ENCODE results near the gene NTRK2.

Gene NTRK2

GRCh38 chr9:84686068-84686467, 16.5 kb downstream of the NTRK2 start:
- DNase-seq: no peak

- DNase-seq: no peak
Observed at GRCh38 chr9:84688956-84689355, 19.4 kb downstream of the NTRK2 start.

DNA sequence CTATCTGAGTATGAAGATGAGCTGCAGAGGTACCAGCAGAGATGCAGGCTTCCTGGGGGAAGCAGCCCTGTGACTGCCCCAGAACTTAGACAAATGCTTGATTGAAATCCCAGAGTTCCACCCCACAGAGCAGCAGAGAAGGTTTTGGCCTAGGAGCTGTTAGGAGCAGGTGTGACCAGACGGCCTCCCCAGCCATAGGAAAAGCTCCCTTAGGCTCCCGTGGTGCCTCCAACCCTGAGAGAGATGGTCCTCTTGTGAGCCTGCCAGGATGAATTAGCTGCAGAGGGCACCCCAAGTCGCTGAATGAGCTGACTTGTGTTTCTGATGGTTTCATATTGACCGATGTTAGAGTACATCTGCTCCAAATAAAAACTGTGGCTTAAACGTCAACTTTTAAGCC, 22.1 kb downstream of the NTRK2 start:
- DNase-seq: no peak

DNA sequence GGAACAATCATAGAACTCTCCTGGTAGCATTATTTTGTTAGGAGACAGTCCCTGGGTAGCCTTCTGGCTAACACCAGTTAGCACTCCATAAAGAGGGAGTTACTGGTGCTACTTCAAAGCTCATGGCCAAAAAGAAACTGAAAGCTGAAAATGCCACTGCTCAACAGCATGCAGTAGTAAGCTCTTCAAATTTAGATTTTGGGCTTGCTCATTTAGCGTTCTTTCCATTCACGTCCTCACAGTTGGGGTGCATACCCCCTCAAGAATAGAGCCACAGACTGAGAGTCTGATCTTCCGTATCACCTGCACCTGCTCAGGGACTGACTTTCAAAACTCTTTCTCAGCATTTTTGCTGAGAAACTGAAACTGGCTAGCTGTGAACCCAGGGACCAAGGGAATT, 24.7 kb downstream of the NTRK2 start:
- no peak for DNase-seq

GRCh38 chr9:84697042-84697441, 27.5 kb downstream of the NTRK2 start:
- no peak for DNase-seq

- DNase-seq: peak; percentile 50
Observed at GRCh38 chr9:84697509-84698114, 28.1 kb downstream of the NTRK2 start.

DNA sequence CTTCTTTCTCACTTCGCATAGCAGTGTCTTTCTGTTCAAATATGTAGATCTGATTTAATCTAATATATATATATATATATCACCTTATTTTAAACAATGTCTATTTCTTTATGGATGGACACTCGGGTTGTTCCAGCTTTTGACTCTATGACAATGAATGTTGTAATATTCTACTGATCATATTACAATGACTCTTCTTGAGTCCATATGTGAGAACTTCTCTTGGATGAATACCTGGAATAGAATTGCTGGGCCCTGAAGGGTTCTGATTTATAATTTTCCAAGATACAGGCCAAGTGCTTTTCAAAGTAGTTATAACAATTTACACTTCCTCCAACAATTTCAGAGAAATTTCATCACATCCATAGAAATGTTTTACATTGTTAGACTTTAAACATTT, 28.8 kb downstream of the NTRK2 start:
- DNase-seq: no peak

- no peak for DNase-seq
Observed at GRCh38 chr9:84699984-84700383, 30.5 kb downstream of the NTRK2 start.

DNA sequence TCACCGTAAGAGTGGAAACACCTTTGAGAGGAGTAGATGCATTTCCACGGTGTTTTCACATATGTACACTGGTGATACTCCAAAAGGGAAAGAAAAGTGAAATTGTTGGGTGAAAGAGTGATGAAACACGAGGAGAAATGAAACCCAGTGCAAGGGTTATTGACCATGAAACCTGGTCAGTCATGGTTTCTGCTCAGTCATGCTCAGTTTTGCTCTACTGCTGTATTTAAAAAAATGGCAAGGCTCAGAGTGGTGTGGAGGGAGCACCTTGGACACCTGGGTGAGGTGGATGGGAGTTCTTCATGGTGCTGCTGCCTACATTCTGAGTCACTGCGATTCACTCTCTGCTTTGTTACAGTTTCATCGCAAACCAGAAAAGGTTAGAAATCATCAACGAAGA, 32.3 kb downstream of the NTRK2 start:
- no peak for DNase-seq

DNA sequence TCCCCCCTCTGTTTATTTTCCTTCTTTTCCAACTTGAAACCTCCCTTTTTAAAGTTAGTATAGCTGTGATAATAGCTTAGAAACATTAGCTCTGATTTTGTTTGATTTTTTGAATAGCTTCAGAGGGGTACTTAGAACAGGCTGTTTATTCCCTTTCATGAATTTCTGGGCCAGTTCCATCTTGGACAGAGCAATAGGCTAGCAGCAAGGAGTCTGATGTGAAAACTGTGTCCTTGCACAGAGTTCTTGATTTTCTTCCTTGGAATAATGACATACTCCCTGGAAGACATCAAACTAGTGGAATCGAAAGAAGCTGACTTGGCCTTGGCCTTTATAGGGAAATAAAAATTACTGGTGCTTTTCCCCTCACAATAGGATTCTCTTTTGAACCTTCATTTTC, 32.9 kb downstream of the NTRK2 start:
- DNase-seq: peak; percentile 60

- DNase-seq: no peak
Observed at GRCh38 chr9:84703793-84704192, 34.3 kb downstream of the NTRK2 start.

DNA sequence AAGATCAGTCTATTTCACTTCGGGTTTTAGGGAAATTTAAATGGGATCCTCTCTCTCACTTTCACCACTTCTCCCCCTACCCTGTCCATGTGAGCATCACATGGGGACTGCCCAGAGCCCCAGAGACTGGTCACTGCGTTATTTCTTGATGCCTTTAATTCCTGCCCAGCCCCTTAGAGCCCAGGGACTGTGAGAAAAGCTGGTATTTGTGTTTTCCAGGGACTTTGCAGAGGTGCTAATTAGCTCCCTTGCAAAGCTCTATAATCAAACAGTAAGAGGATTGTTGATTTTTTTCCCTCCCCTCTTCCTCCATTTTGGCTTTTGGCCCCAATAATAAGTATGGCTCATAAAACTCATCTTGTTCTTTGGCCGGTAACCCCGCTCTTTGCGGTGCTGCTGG, 35.6 kb downstream of the NTRK2 start:
- DNase-seq: no peak

DNA sequence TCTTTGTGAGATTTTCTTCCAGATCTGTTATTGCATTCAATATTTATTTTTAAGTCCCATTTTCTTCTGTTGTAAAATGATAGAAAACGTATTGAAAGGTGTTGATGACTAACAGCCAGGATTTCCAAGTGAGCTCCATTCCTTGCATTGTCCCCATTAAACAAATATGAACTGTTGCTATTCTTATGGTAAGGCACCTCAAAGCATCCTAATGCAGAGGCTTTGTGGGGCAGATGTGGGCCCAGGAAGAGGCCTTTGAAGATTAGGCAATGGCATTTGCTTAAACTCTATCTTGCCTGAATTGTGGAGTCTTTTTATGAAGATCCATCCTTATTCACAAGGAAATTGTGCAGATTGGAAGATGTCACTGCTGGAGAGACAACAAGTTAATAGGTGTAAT, 38.9 kb downstream of the NTRK2 start:
- DNase-seq: no peak

GRCh38 chr9:84709056-84709455, 39.5 kb downstream of the NTRK2 start:
- DNase-seq: no peak

DNA sequence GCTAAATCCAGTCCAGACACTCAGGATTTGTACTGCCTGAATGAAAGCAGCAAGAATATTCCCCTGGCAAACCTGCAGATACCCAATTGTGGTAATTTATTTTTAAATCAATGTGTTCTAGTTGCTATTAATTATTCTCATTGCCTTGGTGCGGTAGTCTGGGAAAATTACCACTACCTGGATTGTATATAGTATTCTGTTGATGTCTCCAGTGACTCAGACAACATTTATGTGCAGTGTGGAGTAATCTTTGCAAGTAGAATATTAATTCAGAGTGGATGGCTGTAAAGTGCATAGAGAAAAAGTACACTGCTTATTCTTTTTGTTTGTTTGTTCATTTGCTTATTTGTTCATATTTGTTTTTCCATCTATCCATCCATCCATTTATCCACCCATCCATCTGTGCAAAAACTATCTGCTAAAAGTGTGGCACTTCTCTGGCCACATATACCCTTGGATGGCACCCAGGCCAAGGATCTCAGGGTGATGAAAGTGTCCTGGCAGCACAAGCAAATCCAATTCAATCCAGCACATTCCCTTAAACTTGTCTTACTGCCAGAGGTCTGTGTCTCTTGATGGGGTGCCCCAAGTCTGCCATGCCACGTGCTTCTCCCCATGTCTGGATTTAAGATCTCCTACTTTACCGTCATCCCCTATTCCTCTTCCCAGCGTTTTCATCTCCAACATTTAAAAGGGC, 41.3 kb downstream of the NTRK2 start:
- no peak for DNase-seq

GRCh38 chr9:84711398-84711777, 41.9 kb downstream of the NTRK2 start:
- no peak for DNase-seq

GRCh38 chr9:84711936-84712335, 42.4 kb downstream of the NTRK2 start:
- DNase-seq: peak; percentile 78

GRCh38 chr9:84716217-84716616, 46.7 kb downstream of the NTRK2 start:
- DNase-seq: no peak

- no peak for DNase-seq
Observed at GRCh38 chr9:84718476-84718875, 48.9 kb downstream of the NTRK2 start.

DNA sequence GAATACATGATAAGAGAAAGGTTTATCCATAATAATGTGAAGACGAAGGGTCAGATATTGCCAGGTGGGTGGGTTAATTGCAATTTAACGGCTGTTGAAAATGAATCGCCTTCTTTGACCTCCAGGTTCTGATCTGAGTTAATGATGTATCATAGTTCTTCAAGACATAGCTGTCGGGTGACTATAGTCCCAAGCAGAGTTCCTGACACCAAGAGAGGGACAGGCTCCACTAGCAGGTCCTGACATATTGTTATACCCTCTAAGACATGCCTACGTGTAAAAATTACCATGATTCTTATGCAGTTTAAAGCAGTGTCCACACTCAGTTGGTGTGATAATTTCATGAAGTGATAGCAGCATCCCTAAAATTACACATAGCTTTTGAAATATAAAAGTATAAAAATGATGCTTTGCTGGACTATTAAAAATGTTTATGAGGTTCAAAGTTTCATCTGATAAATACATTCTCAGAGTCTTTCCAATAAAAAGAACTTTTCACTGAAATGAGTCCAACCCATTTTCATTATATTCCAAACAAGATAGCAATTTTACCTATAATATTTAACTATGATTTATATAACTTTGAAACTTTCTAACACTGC, 53.0 kb downstream of the NTRK2 start:
- no peak for DNase-seq

DNA sequence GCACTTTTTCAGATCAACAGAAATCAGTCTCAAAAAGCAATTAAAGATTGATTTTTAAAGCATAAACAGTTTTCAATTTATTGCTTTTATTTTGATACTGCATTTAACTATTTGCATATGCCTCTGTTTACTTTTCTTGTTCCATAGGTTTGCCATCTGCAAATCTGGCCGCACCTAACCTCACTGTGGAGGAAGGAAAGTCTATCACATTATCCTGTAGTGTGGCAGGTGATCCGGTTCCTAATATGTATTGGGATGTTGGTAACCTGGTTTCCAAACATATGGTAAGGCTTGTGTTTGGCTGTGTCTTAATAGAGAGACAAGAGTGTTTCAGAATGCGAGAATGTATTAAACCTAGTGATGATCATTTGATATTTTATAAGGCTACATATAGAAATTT, 53.9 kb downstream of the NTRK2 start:
- no peak for DNase-seq

DNA sequence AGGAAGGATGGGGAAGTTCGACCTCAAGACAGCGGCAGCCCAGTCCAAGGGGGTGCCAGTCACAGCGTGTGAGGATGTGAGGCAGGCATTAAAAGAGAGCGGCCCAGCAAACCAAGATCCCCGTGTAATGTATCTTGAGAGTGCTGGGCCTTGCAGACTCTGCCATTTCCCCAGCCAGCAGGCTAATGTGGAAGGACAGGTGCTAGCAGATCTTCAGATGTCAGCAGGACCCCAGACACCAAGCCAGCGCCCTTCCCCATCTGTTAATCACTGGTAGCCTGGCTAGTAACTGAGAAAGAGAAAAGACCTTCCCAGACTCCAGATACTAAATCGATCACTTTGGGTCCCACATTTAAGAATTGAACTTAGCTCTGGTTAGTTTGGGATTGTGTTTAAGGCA, 62.2 kb downstream of the NTRK2 start:
- no peak for DNase-seq

GRCh38 chr9:84736081-84736480, 66.6 kb downstream of the NTRK2 start:
- DNase-seq: no peak

GRCh38 chr9:84736536-84736935, 67.0 kb downstream of the NTRK2 start:
- DNase-seq: no peak

DNA sequence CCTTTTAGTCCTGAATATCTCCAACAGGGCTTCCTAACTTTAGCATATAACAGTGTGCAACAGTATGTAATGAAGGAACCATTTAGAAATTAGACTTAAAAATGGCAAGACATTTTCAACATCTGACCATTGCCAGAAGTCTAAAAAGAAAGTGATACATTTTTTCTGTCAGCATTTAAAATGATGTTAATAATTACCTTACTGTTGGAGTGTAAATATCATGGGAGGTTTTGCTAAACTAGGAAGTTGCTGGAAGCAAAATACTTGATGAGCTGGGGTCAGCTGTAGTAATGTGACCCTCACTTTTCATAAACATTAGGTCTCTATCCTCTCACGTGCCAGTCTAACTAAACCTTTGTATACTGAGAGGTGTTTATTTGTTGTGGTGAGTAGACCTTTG, 68.8 kb downstream of the NTRK2 start:
- DNase-seq: no peak
